H1 (cell line): ENCODE measurements around the gene SPOCD1. TPM values are rescaled to one million over a fixed set of nuclear protein-coding genes. Genes with fewer than 3 reads are reported as not detected.
A peak's percentile ranks its signal among the peaks of the same experiment; 100 is the strongest.

ENCODE experiments used
- CTCF ChIA-PET: fragments of 300-600 bp; sonication (Branson Sonifier 250); formaldehyde crosslinking; loops from one replicate; lab custom pipeline; 2021; ENCODE audit not compliant: partially characterized antibody; lab: Charles Lee
- POLR2A ChIA-PET: fragments of 300-600 bp; sonication (Branson Sonifier 250); formaldehyde crosslinking; loops from one replicate; lab custom pipeline; 2021; ENCODE audit warnings: inconsistent platforms; ENCODE audit not compliant: partially characterized antibody; lab: Charles Lee
- DNase-seq, 2 experiments: peaks; one replicate each; pipeline versions ENCODE4 v3.0.0 to v3.0.0-alpha.2; 2010 to 2022; ENCODE audit warnings: low spot score in 2 of 2, low read depth in 1 of 2, mixed read lengths in 1 of 2
- FAIRE-seq: peaks from 2 replicates; lab custom pipeline; 2011; peaks lifted over from hg19 to GRCh38; lab: Jason Lieb, UNC
- H2AFZ ChIP-seq: 2 replicates; pipeline ENCODE4 v1.8.1; 2012; ENCODE audit warnings: low read length, inconsistent platforms
- H2AK5ac ChIP-seq: 2 replicates; pipeline ENCODE4 v1.6.1; 2013; ENCODE audit warnings: low read depth, low read length
- H2BK120ac ChIP-seq: replicated peaks from 2 replicates; pipeline ENCODE3; 2013; ENCODE audit warnings: low read depth, low read length, inconsistent platforms
- H2BK12ac ChIP-seq: 2 replicates; pipeline ENCODE4 v1.6.1; 2013; ENCODE audit warnings: low read depth, low read length
- H2BK15ac ChIP-seq: 2 replicates; pipeline ENCODE4 v1.6.1; 2013; ENCODE audit warnings: low read length
- H2BK20ac ChIP-seq: 2 replicates; pipeline ENCODE4 v1.6.1; 2013; ENCODE audit warnings: low read length
- H2BK5ac ChIP-seq: 2 replicates; pipeline ENCODE4 v1.6.1; 2013; ENCODE audit warnings: low read depth, low read length
- H3K14ac ChIP-seq: 2 replicates; pipeline ENCODE4 v1.6.1; 2013; ENCODE audit warnings: inconsistent platforms; ENCODE audit not compliant: insufficient read length
- H3K18ac ChIP-seq: 2 replicates; pipeline ENCODE4 v1.6.1; 2013; ENCODE audit warnings: low read length; ENCODE audit errors: extremely low read depth
- H3K23ac ChIP-seq: 2 replicates; pipeline ENCODE4 v1.6.1; 2013; ENCODE audit warnings: inconsistent platforms; ENCODE audit not compliant: insufficient read length
- H3K23me2 ChIP-seq: 2 replicates; pipeline ENCODE4 v1.6.1; 2013; ENCODE audit warnings: low read depth, low read length
- H3K27ac ChIP-seq: 2 replicates; pipeline ENCODE4 v1.6.1; 2011; ENCODE audit warnings: low read depth, low read length, inconsistent platforms
- H3K27me3 ChIP-seq, 4 experiments: replicated peaks in 1 of 4; 1 replicate in 1 of 4; 2 replicates in 3 of 4; pipeline versions ENCODE4 v1.6.1 to v1.8.1; 2011 to 2013; ENCODE audit warnings: low read length in 3 of 4, mild to moderate bottlenecking in 3 of 4, inconsistent platforms in 2 of 4, mixed read lengths in 2 of 4, moderate library complexity in 1 of 4; ENCODE audit not compliant: control insufficient read depth in 3 of 4, insufficient read depth in 3 of 4; ENCODE audit errors: extremely low read depth in 1 of 4
- H3K36me3 ChIP-seq, 4 experiments: 2 replicates each; pipeline versions ENCODE4 v1.6.1 to v1.8.1; 2011 to 2013; ENCODE audit warnings: mild to moderate bottlenecking in 4 of 4, low read length in 3 of 4, moderate library complexity in 2 of 4, control low read depth in 1 of 4, inconsistent platforms in 1 of 4; ENCODE audit not compliant: insufficient read depth in 4 of 4, control insufficient read depth in 2 of 4
- H3K4ac ChIP-seq: replicated peaks from 2 replicates; pipeline ENCODE3; 2013; ENCODE audit warnings: low read length, low read depth, mixed read lengths, inconsistent platforms; ENCODE audit not compliant: insufficient read length
- H3K4me1 ChIP-seq, 4 experiments: replicated peaks in 1 of 4; 1 replicate in 1 of 4; 2 replicates in 3 of 4; pipeline versions ENCODE4 v1.6.1 to v1.8.1; 2011 to 2013; ENCODE audit warnings: low read length in 3 of 4, inconsistent platforms in 2 of 4, mixed read lengths in 1 of 4; ENCODE audit not compliant: insufficient read depth in 4 of 4, control insufficient read depth in 3 of 4
- H3K4me2 ChIP-seq, 2 experiments: 2 replicates each; pipeline versions ENCODE4 v1.6.1 to v1.8.1; 2011 to 2013; ENCODE audit warnings: low read depth in 2 of 2, low read length in 2 of 2, control low read depth in 1 of 2, inconsistent platforms in 1 of 2, mild to moderate bottlenecking in 1 of 2; ENCODE audit not compliant: insufficient read depth in 1 of 2
- H3K4me3 ChIP-seq, 4 experiments: fragments of 200-600, 300-600 bp in 1 of 4; sonication (generic), shearing (Covaris generic), sonication (Bioruptor Twin) in 1 of 4; 2 replicates each; pipeline versions ENCODE4 v1.5.1 to v1.8.1; 2011 to 2016; ENCODE audit warnings: low read length in 4 of 4, low read depth in 3 of 4, control low read depth in 2 of 4, inconsistent platforms in 2 of 4, mild to moderate bottlenecking in 2 of 4, mixed read lengths in 1 of 4, moderate library complexity in 1 of 4; ENCODE audit not compliant: insufficient read depth in 2 of 4; ENCODE audit errors: extremely low read depth in 1 of 4
- H3K56ac ChIP-seq: replicated peaks from 2 replicates; pipeline ENCODE3; 2013; ENCODE audit warnings: low read depth, mild to moderate bottlenecking, mixed read lengths, low read length, inconsistent platforms; ENCODE audit not compliant: insufficient read length
- H3K79me1 ChIP-seq: 2 replicates; pipeline ENCODE4 v1.6.1; 2013; ENCODE audit warnings: low read depth, low read length, control low read depth
- H3K79me2 ChIP-seq, 2 experiments: 2 replicates each; pipeline versions ENCODE4 v1.6.1 to v1.8.1; 2012 to 2013; ENCODE audit warnings: low read length in 2 of 2, mild to moderate bottlenecking in 2 of 2, inconsistent platforms in 1 of 2; ENCODE audit not compliant: insufficient read depth in 2 of 2, control insufficient read depth in 1 of 2
- H3K9ac ChIP-seq, 4 experiments: replicated peaks in 1 of 4; 1 replicate in 1 of 4; 2 replicates in 3 of 4; pipeline versions ENCODE4 v1.6.1 to v1.8.1; 2011 to 2013; ENCODE audit warnings: low read depth in 3 of 4, low read length in 3 of 4, control low read depth in 2 of 4, mild to moderate bottlenecking in 2 of 4, moderate library complexity in 2 of 4, inconsistent platforms in 1 of 4; ENCODE audit errors: extremely low read depth in 1 of 4
- H3K9me3 ChIP-seq, 2 experiments: 2 replicates each; pipeline versions ENCODE4 v1.6.1 to v1.8.1; 2012 to 2013; ENCODE audit warnings: mild to moderate bottlenecking in 2 of 2, moderate library complexity in 2 of 2, control low read depth in 1 of 2, inconsistent platforms in 1 of 2, low read depth in 1 of 2, low read length in 1 of 2, mixed read lengths in 1 of 2; ENCODE audit not compliant: insufficient read depth in 2 of 2
- H4K20me1 ChIP-seq, 2 experiments: replicated peaks in 1 of 2; 2 replicates each; pipeline versions ENCODE3 to v1.8.1; 2011 to 2013; ENCODE audit warnings: inconsistent platforms in 2 of 2, low read length in 2 of 2, mild to moderate bottlenecking in 1 of 2; ENCODE audit not compliant: insufficient read depth in 2 of 2, control insufficient read depth in 1 of 2
- H4K5ac ChIP-seq: 2 replicates; pipeline ENCODE4 v1.6.1; 2013; ENCODE audit warnings: low read length, low read depth, mixed read lengths, inconsistent platforms; ENCODE audit not compliant: insufficient read length
- H4K8ac ChIP-seq: 2 replicates; pipeline ENCODE4 v1.8.0; 2013; ENCODE audit warnings: mild to moderate bottlenecking, moderate library complexity, low read length, inconsistent platforms; ENCODE audit not compliant: insufficient read depth; ENCODE audit errors: extremely low read depth
- H4K91ac ChIP-seq: replicated peaks from 2 replicates; pipeline ENCODE3; 2013; ENCODE audit warnings: low read length, mixed read lengths, inconsistent platforms; ENCODE audit not compliant: insufficient read length
- CBX8 ChIP-seq: fragments of 300-800, 300-1000 bp; sonication (generic); IDR thresholded peaks from 2 replicates; pipeline ENCODE4 v1.7.1; 2016; ENCODE audit warnings: low read depth, low read length, borderline replicate concordance
- JUN ChIP-seq: IDR thresholded peaks from 2 replicates; pipeline ENCODE4 v1.6.1; 2011; ENCODE audit warnings: low read depth, mild to moderate bottlenecking, improper control_type of control experiment, low read length
- MAX ChIP-seq: IDR thresholded peaks from 2 replicates; pipeline ENCODE4 v1.6.1; 2012; ENCODE audit warnings: inconsistent platforms
- POU5F1 ChIP-seq: IDR thresholded peaks from 2 replicates; pipeline ENCODE4 v1.6.1; 2011; ENCODE audit warnings: low read depth, mild to moderate bottlenecking, low read length, moderate library complexity
- SIN3A ChIP-seq, 2 experiments: IDR thresholded peaks in 1 of 2; conservative IDR thresholded peaks in 1 of 2; 2 replicates each; pipeline ENCODE4 v1.6.1; 2011 to 2012; ENCODE audit warnings: low read length in 2 of 2, improper control_type of control experiment in 1 of 2, low read depth in 1 of 2, mild to moderate bottlenecking in 1 of 2
- SP1 ChIP-seq: IDR thresholded peaks from 2 replicates; pipeline ENCODE4 v1.6.1; 2011; ENCODE audit warnings: low read depth, low read length
- WGBS, 2 experiments: shearing (Covaris generic) in 1 of 2; methylation state at CpG; one replicate each; pipeline versions ENCODE4 v1.1.6 to v1.1.7; 2013 to 2015; ENCODE audit warnings: low lambda C conversion rate in 2 of 2, mixed read lengths in 2 of 2, inconsistent platforms in 1 of 2, low coverage in 1 of 2, missing lambda C conversion rate in 1 of 2; ENCODE audit not compliant: insufficient replicate concordance in 2 of 2, insufficient coverage in 1 of 2, insufficient read length in 1 of 2; ENCODE audit errors: extremely low coverage in 1 of 2, missing lambda C conversion rate in 1 of 2; 5-methylcytosine and 5-hydroxymethylcytosine counted together
- polyA plus RNA-seq, 7 experiments: library from polyadenylated mRNA; depleted of rRNA in 3 of 7; stranded (reverse) in 5 of 7; unstranded in 2 of 7; fragments of >200 nt in 5 of 7; fragments of 200-250 nt in 2 of 7; gene quantifications; 1 replicate in 5 of 7; 2 replicates in 1 of 7; 4 replicates in 1 of 7; pipeline versions ENCODE4 v1.2.1 to v1.2.3, GENCODE V29; 2011 to 2013; ENCODE audit warnings: missing spikeins in 2 of 7, mixed read lengths in 2 of 7
- total RNA-seq: library from RNA; stranded (reverse); fragmentation: NEBNext Ultra II Directional; extraction: Animal tissue kit (Norgen Biotek cat#: 25700); gene quantifications from 2 replicates; pipeline ENCODE4 v1.2.1, GENCODE V29; 2021

Gene SPOCD1
- total and polyA plus RNA-seq, 2 of the 8 experiments (the other 6 are each of a cell fraction or from before 2014, with no cell fraction given): 1.8 to 2.9 TPM

GRCh38 chr1:31790140-31790539 is 25.7 kb downstream of the SPOCD1 start:
- Histone ChIP-seq H3K4me1 (peaks cover 3 to 8% (median 4%) of the 10 kb centered on the region in 4 experiments; a peak in 5 of 7 replicates), H3K4me3 (no peak overlapping the region), H3K4me2 (no peak overlapping the region), H3K79me1 (no peaks in the 10 kb centered on the region), H3K18ac (no peak overlapping the region), H3K27me3 (no peaks in the 10 kb centered on the region), H4K8ac (no peak overlapping the region), H4K20me1 (no peaks in the 10 kb centered on the region), H4K91ac (no peak overlapping the region), H2AK5ac (no peak overlapping the region), H2BK15ac (peak overlapping the region; percentile 72; the same call in 1 of the 2 replicates), H3K9me3 (no peaks in the 10 kb centered on the region), H3K4ac (no peak overlapping the region), H3K79me2 (no peaks in the 10 kb centered on the region), H2BK120ac (no peak overlapping the region), H2BK12ac (peak overlapping the region; percentile 60; the same call in 1 of the 2 replicates), H3K23ac (no peak overlapping the region), H3K23me2 (peaks cover 10% of the 10 kb centered on the region), H3K56ac (no peak overlapping the region), H4K5ac (no peak overlapping the region), H2BK20ac (no peak overlapping the region), H3K27ac (no peak overlapping the region), H2BK5ac (no peak overlapping the region), H2AFZ (no peak overlapping the region), H3K36me3 (no peaks in the 10 kb centered on the region), H3K14ac (no peak overlapping the region), H3K9ac (no peak overlapping the region)
- no peak for DNase-seq
- ChIA-PET POLR2A (interaction anchor here (0.7 to 1.7 kb wide), 4 partner anchors 27 to 65 kb away, joined by 3 to 10 read pairs (median 6); no protein-coding TSS in a partner anchor), CTCF (interaction anchor here (0.6 to 8.3 kb wide), 25 partner anchors 9 to 187 kb away, joined by 3 to 206 read pairs (median 11); partner anchors contain the start of genes ADGRB2 and COL16A1)
- FAIRE-seq: no peak
- no peak for TF ChIP-seq JUN
- TF ChIP-seq POU5F1: no peak
- no peak for TF ChIP-seq MAX
- no peak for TF ChIP-seq SP1
- TF ChIP-seq SIN3A (conservative IDR thresholded peaks at IDR 0.05 in 1 of 2, IDR thresholded peaks at IDR 0.05 in 1 of 2; ENCODE audit: low read depth in 1 of 2, low read length in 2 of 2): no peak
- TF ChIP-seq CBX8: no peak
- WGBS, 2 experiments: 80% methylated on average over 3 of the region's 3 CpGs; no CpG with 5 or more reads in 1 of the 2 experiments
